ENCODE measurements around the gene ARHGAP26. TPM values are rescaled to one million over a fixed set of nuclear protein-coding genes. Genes with fewer than 3 reads are reported as not detected.

ARHGAP26 gene
- total RNA-seq, 1 donor from 2014 or later, result 8.9 TPM

DNA sequence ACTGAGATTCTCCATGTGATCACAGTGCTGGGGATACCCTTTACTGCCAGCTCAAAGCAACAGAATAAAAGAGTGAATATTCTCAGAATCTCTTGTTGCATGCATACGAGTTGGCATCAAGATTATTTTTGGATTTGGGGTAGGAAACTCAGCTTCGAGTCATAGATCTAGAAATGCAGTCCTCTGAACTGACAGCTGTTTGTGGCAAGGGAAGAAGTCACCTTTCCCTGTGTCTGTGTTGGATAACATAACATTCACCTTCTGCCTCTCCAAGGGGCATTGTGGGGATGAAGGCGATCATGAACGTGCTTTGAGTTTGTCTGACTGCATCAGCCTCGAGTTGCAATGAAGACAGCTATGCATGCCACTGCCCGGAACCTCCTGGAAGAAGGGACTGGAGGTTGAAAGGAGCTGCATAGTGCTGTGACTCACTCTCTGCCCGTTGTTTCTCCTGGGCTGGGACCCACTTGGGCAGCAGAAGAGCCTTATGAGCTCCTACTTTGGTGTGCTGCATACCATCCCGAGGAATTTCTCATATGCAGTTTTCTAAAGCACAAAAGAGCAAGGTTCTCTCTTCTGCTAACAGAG lies 231.7 kb downstream of the ARHGAP26 start:
- DNase-seq (ENCODE audit: low spot score in 2 of 2, unreplicated experiment in 2 of 2), result no peak
- no peaks in the 10 kb centered on the region for H3K36me3 Mint-ChIP-seq
- TF ChIP-seq, protein P1, sequence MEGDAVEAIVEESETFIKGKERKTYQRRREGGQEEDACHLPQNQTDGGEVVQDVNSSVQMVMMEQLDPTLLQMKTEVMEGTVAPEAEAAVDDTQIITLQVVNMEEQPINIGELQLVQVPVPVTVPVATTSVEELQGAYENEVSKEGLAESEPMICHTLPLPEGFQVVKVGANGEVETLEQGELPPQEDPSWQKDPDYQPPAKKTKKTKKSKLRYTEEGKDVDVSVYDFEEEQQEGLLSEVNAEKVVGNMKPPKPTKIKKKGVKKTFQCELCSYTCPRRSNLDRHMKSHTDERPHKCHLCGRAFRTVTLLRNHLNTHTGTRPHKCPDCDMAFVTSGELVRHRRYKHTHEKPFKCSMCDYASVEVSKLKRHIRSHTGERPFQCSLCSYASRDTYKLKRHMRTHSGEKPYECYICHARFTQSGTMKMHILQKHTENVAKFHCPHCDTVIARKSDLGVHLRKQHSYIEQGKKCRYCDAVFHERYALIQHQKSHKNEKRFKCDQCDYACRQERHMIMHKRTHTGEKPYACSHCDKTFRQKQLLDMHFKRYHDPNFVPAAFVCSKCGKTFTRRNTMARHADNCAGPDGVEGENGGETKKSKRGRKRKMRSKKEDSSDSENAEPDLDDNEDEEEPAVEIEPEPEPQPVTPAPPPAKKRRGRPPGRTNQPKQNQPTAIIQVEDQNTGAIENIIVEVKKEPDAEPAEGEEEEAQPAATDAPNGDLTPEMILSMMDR (IDR thresholded peaks at IDR 0.05; ENCODE audit: unreplicated experiment), result no peak
- no peaks in the 10 kb centered on the region for H3K9me3 Mint-ChIP-seq
- no peaks in the 10 kb centered on the region for H3K27me3 Mint-ChIP-seq (ENCODE audit: low read depth)
- peaks cover 14% of the 10 kb centered on the region for H3K4me1 Mint-ChIP-seq
- no peak overlapping the region for H3K27ac Mint-ChIP-seq
- H3K4me3 Mint-ChIP-seq, result no peak overlapping the region

DNA sequence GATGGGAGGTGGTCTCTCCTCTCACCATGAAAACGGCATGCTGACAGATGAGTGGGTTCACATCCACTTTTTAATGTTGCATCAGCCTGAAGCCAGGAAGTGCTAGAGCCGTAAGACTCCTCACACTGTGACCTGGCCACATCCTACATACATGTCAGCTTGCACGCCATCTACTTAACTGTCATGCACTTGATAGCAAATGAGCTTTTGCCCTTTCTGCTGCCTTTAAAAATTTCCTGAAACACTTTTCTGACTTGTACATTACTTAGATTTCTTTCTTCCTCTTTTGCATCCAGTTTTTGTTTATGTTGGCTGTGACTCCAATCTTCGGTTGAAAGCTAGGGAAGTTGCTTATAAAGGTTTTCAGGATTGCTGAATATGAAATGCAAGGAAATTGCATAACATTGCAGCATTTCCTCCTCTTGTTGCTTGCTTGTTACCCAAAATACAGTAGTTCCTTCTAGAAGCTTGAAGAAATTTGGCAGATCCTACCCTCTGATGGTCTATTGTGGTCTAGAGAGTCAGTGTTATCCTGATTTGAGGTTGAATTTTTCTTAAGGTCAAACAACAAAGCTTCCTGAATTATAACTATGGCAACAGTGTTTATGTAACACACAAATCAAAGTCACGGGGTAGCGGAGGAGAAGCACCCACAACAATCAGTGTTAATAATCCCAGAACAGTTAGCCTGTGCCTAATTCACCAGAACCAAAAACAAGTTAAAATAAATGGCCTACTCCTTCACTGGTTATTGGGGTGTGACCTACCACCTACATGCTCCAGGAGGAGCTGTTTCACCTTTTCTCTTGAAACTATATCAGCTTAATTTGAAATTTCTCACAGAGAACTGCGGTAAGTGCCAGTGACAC lies 232.5 kb downstream of the ARHGAP26 start:
- no peaks in the 10 kb centered on the region for H3K27me3 Mint-ChIP-seq (ENCODE audit: low read depth)
- no peak overlapping the region for H3K4me3 Mint-ChIP-seq
- H3K36me3 Mint-ChIP-seq, result no peaks in the 10 kb centered on the region
- TF ChIP-seq, protein P1 (IDR thresholded peaks at IDR 0.05; ENCODE audit: unreplicated experiment), result peak; percentile 58
- no peaks in the 10 kb centered on the region for H3K9me3 Mint-ChIP-seq
- DNase-seq (ENCODE audit: low spot score in 2 of 2, unreplicated experiment in 2 of 2), result no peak
- peaks cover 14% of the 10 kb centered on the region for H3K4me1 Mint-ChIP-seq
- peak overlapping the region; percentile 77 for H3K27ac Mint-ChIP-seq

DNA sequence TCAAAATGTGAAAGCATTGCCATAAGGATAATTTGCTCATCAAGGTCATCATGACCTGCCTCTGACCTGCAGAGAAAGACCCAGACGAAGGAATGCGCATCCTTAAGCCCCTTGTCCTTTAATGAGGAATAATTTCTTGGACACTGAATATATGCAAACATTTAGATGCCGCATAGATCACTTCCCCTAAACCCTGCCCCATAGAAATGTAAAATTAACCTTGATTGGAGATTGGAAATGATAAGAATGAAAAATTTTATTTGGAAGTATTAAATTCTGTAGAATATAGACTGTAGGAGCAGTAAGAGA lies 233.1 kb downstream of the ARHGAP26 start:
- Mint-ChIP-seq H3K27ac (no peak overlapping the region), H3K27me3 (ENCODE audit: low read depth) (no peaks in the 10 kb centered on the region), H3K4me1 (peaks cover 14% of the 10 kb centered on the region), H3K36me3 (no peaks in the 10 kb centered on the region), H3K9me3 (no peaks in the 10 kb centered on the region), H3K4me3 (no peak overlapping the region)
- TF ChIP-seq, protein P1 (IDR thresholded peaks at IDR 0.05; ENCODE audit: unreplicated experiment), result no peak
- DNase-seq (ENCODE audit: low spot score in 2 of 2, unreplicated experiment in 2 of 2), result no peak

DNA sequence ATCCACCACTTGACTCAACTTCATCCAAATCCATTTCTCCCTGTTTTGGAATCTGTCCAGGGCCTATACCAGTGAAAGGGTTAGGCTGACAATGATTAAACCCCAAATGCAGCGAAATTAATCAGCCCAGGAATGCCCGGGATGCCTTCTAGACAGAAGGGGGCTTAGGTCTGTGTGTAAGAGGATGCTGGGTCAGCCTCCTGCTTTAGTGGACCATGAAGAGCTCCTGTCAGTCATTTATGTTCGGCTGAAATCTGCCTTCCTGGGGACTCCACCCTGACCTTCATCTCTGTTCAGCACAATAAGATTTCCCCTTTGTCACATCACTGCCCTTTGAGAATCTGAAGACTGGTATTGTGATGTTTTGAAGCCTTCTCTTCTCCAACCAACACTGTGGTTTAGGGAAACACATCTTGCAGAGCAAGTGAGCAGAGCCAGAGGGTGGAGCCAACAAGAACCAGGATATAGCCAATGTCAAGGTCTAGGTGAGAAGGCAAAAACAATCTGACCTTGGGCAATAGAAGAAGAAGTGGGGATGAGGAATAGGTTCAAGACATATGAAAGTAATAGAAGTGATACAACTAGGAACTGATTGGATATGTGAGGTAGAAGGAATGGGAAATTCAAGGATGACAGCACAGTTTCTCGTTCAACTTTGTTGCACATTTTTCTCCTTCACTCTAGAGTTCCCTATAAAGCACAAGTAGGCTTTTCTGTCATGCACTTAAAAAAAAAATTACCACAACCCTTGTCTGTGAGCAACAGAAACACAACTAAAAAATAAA lies 234.4 kb downstream of the ARHGAP26 start:
- no peak for DNase-seq (ENCODE audit: low spot score in 2 of 2, unreplicated experiment in 2 of 2)
- H3K9me3 Mint-ChIP-seq, result no peaks in the 10 kb centered on the region
- H3K36me3 Mint-ChIP-seq, result no peaks in the 10 kb centered on the region
- H3K4me1 Mint-ChIP-seq, result peaks cover 14% of the 10 kb centered on the region
- no peak overlapping the region for H3K27ac Mint-ChIP-seq
- no peak overlapping the region for H3K4me3 Mint-ChIP-seq
- TF ChIP-seq, protein P1 (IDR thresholded peaks at IDR 0.05; ENCODE audit: unreplicated experiment), result no peak
- H3K27me3 Mint-ChIP-seq (ENCODE audit: low read depth), result no peaks in the 10 kb centered on the region

DNA sequence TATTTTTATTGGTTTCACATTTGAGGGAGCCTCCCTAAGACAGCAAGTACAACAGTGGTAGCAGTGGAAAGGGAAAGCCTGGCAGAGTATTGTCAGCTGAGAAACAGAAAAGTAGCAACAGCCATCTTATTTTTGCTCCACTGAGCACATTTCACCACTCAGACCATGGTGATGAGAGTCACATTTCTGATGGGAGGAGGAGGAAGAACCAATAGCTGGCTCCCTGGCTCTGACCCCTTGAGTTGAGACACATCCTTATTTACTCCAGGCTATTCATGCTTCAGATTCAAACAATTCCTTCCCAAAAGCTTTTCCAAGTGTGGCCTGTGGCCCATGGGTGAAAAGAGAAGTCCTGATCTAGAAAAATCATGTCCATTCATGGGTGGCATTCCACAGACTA lies 236.3 kb downstream of the ARHGAP26 start:
- Mint-ChIP-seq H3K36me3 (no peaks in the 10 kb centered on the region), H3K27me3 (ENCODE audit: low read depth) (no peaks in the 10 kb centered on the region), H3K27ac (no peak overlapping the region), H3K4me1 (peaks cover 14% of the 10 kb centered on the region), H3K4me3 (no peak overlapping the region), H3K9me3 (no peaks in the 10 kb centered on the region)
- TF ChIP-seq, protein P1 (IDR thresholded peaks at IDR 0.05; ENCODE audit: unreplicated experiment), result no peak
- DNase-seq (ENCODE audit: low spot score in 2 of 2, unreplicated experiment in 2 of 2), result no peak

All from mesothelial cell of epicardium (in vitro differentiated cells).